Activated naive CD8-positive, alpha-beta T cell treated with anti-CD3 and anti-CD28 coated beads, Interleukin-2, amount 10 ng/mL, durations not matched to agents 7 days and 5 days (primary cell): ENCODE measurements around the gene HOXD9. TPM values are rescaled to one million over a fixed set of nuclear protein-coding genes. Genes with fewer than 3 reads are reported as not detected.
A peak's percentile ranks its signal among the peaks of the same experiment; 100 is the strongest.

Source experiments
- ATAC-seq: fragments of 150-1000 bp; cut with Tn5 transposase; one replicate; pipeline ENCODE4 v1.10.0; 2021; ENCODE audit warnings: low read depth, moderate library complexity
- POLR2A ChIA-PET: fragments of 350-600 bp; sonication (Branson Sonifier 250); formaldehyde crosslinking; loops from one replicate; lab custom pipeline; 2021; ENCODE audit warnings: antibody characterized with exemption; lab: Charles Lee
- DNase-seq: peaks from one replicate; pipeline ENCODE4 v3.0.0; 2021
- H3K27ac Mint-ChIP-seq: one replicate; pipeline ENCODE4 v1.8.0; 2022; ENCODE audit warnings: mild to moderate bottlenecking, mixed read lengths
- H3K27me3 Mint-ChIP-seq: one replicate; pipeline ENCODE4 v1.8.0; 2022; ENCODE audit warnings: mild to moderate bottlenecking, moderate library complexity, mixed read lengths
- H3K36me3 Mint-ChIP-seq: one replicate; pipeline ENCODE4 v1.8.0; 2021; ENCODE audit warnings: mild to moderate bottlenecking, mixed read lengths
- H3K4me1 Mint-ChIP-seq: one replicate; pipeline ENCODE4 v1.8.0; 2021; ENCODE audit warnings: mixed read lengths
- H3K4me3 Mint-ChIP-seq: one replicate; pipeline ENCODE4 v1.8.0; 2022; ENCODE audit warnings: mild to moderate bottlenecking, moderate library complexity, mixed read lengths
- H3K9me3 Mint-ChIP-seq: one replicate; pipeline ENCODE4 v1.8.0; 2021; ENCODE audit warnings: mixed read lengths
- total RNA-seq, 2 experiments: library from RNA; stranded (reverse); gene quantifications; one replicate each; pipeline ENCODE4 v1.2.3, GENCODE V29; 2021

HOXD9 gene
- total RNA-seq, 2 experiments from 2014 or later: not detected

GRCh38 chr2:176105730-176106580 is 16.6 kb upstream of the HOXD9 start:
- peaks cover 82% of the 10 kb centered on the region for H3K27me3 Mint-ChIP-seq
- peaks cover 9% of the 10 kb centered on the region for H3K4me1 Mint-ChIP-seq
- ATAC-seq: no peak
- H3K9me3 Mint-ChIP-seq: peaks cover 2% of the 10 kb centered on the region
- H3K36me3 Mint-ChIP-seq: peaks cover 2% of the 10 kb centered on the region
- no peak for DNase-seq
- POLR2A ChIA-PET: interaction anchor here (0.6 kb wide), 1 partner anchor 25 kb away, joined by 4 read pairs; no protein-coding TSS in a partner anchor
- H3K27ac Mint-ChIP-seq: peak overlapping the region; percentile 77
- peak overlapping the region; percentile 3 for H3K4me3 Mint-ChIP-seq

GRCh38 chr2:176106581-176107539 is 15.7 kb upstream of the HOXD9 start, which contains the start of gene HOXD11:
Gene HOXD11 (plus strand): TSS chr2:176107280. CDS start chr2:176107356, 76 bp downstream.
- ATAC-seq: no peak
- H3K36me3 Mint-ChIP-seq: peaks cover 2% of the 10 kb centered on the region
- H3K27ac Mint-ChIP-seq: peak within 1 kb of the TSS; percentile 77
- POLR2A ChIA-PET: no interaction called here
- H3K9me3 Mint-ChIP-seq: peaks cover 2% of the 10 kb centered on the region
- H3K27me3 Mint-ChIP-seq: peaks cover 82% of the 10 kb centered on the region
- DNase-seq: no peak
- H3K4me1 Mint-ChIP-seq: peaks cover 9% of the 10 kb centered on the region
- peak within 1 kb of the TSS; percentile 3 for H3K4me3 Mint-ChIP-seq

GRCh38 chr2:176107731-176108181 is 14.8 kb upstream of the HOXD9 start:
- Mint-ChIP-seq H3K27me3 (peaks cover 81% of the 10 kb centered on the region), H3K36me3 (peaks cover 2% of the 10 kb centered on the region), H3K4me3 (no peak overlapping the region), H3K27ac (no peak overlapping the region), H3K4me1 (peaks cover 9% of the 10 kb centered on the region), H3K9me3 (peaks cover 2% of the 10 kb centered on the region)
- POLR2A ChIA-PET: no interaction called here
- DNase-seq: no peak
- ATAC-seq: no peak

- DNase-seq (peak; percentile 24), ATAC-seq (no peak)
- H3K9me3 Mint-ChIP-seq: peaks cover 8% of the 10 kb centered on the region
- peaks cover 81% of the 10 kb centered on the region for H3K27me3 Mint-ChIP-seq
- POLR2A ChIA-PET: no interaction called here
- peaks cover 9% of the 10 kb centered on the region for H3K4me1 Mint-ChIP-seq
- H3K27ac Mint-ChIP-seq: no peak overlapping the region
- no peak overlapping the region for H3K4me3 Mint-ChIP-seq
- peaks cover 2% of the 10 kb centered on the region for H3K36me3 Mint-ChIP-seq
Observed at GRCh38 chr2:176109192-176109901, 13.2 kb upstream of the HOXD9 start.

- Mint-ChIP-seq H3K36me3 (peaks cover 2% of the 10 kb centered on the region), H3K9me3 (peaks cover 8% of the 10 kb centered on the region), H3K27ac (no peak overlapping the region), H3K4me1 (peaks cover 8% of the 10 kb centered on the region), H3K27me3 (peaks cover 81% of the 10 kb centered on the region), H3K4me3 (no peak overlapping the region)
- DNase-seq (no peak), ATAC-seq (no peak)
- POLR2A ChIA-PET: no interaction called here
Observed at GRCh38 chr2:176109946-176110345, 12.6 kb upstream of the HOXD9 start.

GRCh38 chr2:176110415-176111308 is 11.9 kb upstream of the HOXD9 start:
- Mint-ChIP-seq H3K4me1 (peaks cover 5% of the 10 kb centered on the region), H3K27me3 (peaks cover 81% of the 10 kb centered on the region), H3K36me3 (peaks cover 2% of the 10 kb centered on the region), H3K27ac (no peak overlapping the region), H3K9me3 (peaks cover 8% of the 10 kb centered on the region), H3K4me3 (no peak overlapping the region)
- POLR2A ChIA-PET: no interaction called here
- DNase-seq (no peak), ATAC-seq (no peak)

GRCh38 chr2:176111309-176111663 is 11.2 kb upstream of the HOXD9 start:
- DNase-seq: no peak
- POLR2A ChIA-PET: no interaction called here
- ATAC-seq: no peak
- Mint-ChIP-seq H3K4me3 (no peak overlapping the region), H3K27ac (no peak overlapping the region), H3K4me1 (peaks cover 3% of the 10 kb centered on the region), H3K9me3 (peaks cover 8% of the 10 kb centered on the region), H3K27me3 (peaks cover 81% of the 10 kb centered on the region), H3K36me3 (peaks cover 2% of the 10 kb centered on the region)

- Mint-ChIP-seq H3K9me3 (peaks cover 8% of the 10 kb centered on the region), H3K4me3 (no peak overlapping the region), H3K4me1 (peaks cover 2% of the 10 kb centered on the region), H3K36me3 (peaks cover 4% of the 10 kb centered on the region), H3K27ac (no peak overlapping the region), H3K27me3 (peaks cover 84% of the 10 kb centered on the region)
- DNase-seq (no peak), ATAC-seq (no peak)
- POLR2A ChIA-PET: no interaction called here
Observed at GRCh38 chr2:176111846-176112374, 10.6 kb upstream of the HOXD9 start.

GRCh38 chr2:176112375-176113302 is 9.9 kb upstream of the HOXD9 start:
- Mint-ChIP-seq H3K9me3 (peaks cover 8% of the 10 kb centered on the region), H3K27me3 (peaks cover 87% of the 10 kb centered on the region), H3K36me3 (peaks cover 5% of the 10 kb centered on the region), H3K27ac (no peak overlapping the region), H3K4me1 (peaks cover 2% of the 10 kb centered on the region), H3K4me3 (no peak overlapping the region)
- POLR2A ChIA-PET: no interaction called here
- DNase-seq (no peak), ATAC-seq (no peak)

GRCh38 chr2:176114120-176114929 is 8.2 kb upstream of the HOXD9 start:
- Mint-ChIP-seq H3K9me3 (peaks cover 10% of the 10 kb centered on the region), H3K36me3 (peaks cover 5% of the 10 kb centered on the region), H3K4me1 (peaks cover 2% of the 10 kb centered on the region), H3K27me3 (peaks cover 96% of the 10 kb centered on the region), H3K4me3 (no peak overlapping the region), H3K27ac (no peak overlapping the region)
- ATAC-seq (no peak), DNase-seq (no peak)
- POLR2A ChIA-PET: no interaction called here
